HG02870 (cell line): ENCODE data around the gene ADCY2.

ENCODE experiments used
- ATAC-seq: cut with Tn5 transposase; IDR thresholded peaks from one replicate; pipeline ENCODE4 v1.9.1; 2021; ENCODE audit warnings: mild to moderate bottlenecking, moderate library complexity; ENCODE audit not compliant: unreplicated experiment

The ADCY2 gene

GRCh38 chr5:7770436-7770835 lies 374.5 kb downstream of the ADCY2 start:
- no peak for ATAC-seq

- no peak for ATAC-seq
Measured at GRCh38 chr5:7772141-7772540, 376.2 kb downstream of the ADCY2 start.

- no peak for ATAC-seq
Measured at GRCh38 chr5:7773178-7773577, 377.2 kb downstream of the ADCY2 start.

GRCh38 chr5:7776442-7776841 lies 380.5 kb downstream of the ADCY2 start:
- ATAC-seq: no peak

- ATAC-seq: peak; percentile 82
Measured at GRCh38 chr5:7779019-7780005, 383.4 kb downstream of the ADCY2 start.

GRCh38 chr5:7781899-7782298 lies 386.0 kb downstream of the ADCY2 start:
- ATAC-seq: no peak

GRCh38 chr5:7784683-7785380 lies 388.9 kb downstream of the ADCY2 start:
- ATAC-seq: no peak

GRCh38 chr5:7787770-7788169 lies 391.8 kb downstream of the ADCY2 start:
- no peak for ATAC-seq

GRCh38 chr5:7789567-7789966 lies 393.6 kb downstream of the ADCY2 start:
- no peak for ATAC-seq

- peak; percentile 10 for ATAC-seq
Measured at GRCh38 chr5:7793895-7794294, 398.0 kb downstream of the ADCY2 start.

GRCh38 chr5:7794311-7794710 lies 398.4 kb downstream of the ADCY2 start:
- peak; percentile 86 for ATAC-seq

- ATAC-seq: peak; percentile 39
Measured at GRCh38 chr5:7794823-7795222, 398.9 kb downstream of the ADCY2 start.

GRCh38 chr5:7795306-7795705 lies 399.4 kb downstream of the ADCY2 start:
- ATAC-seq: no peak

- no peak for ATAC-seq
Measured at GRCh38 chr5:7801891-7802614, 406.1 kb downstream of the ADCY2 start.

GRCh38 chr5:7802855-7803254 lies 406.9 kb downstream of the ADCY2 start:
- no peak for ATAC-seq

- ATAC-seq: no peak
Measured at GRCh38 chr5:7803937-7804336, 408.0 kb downstream of the ADCY2 start.

- ATAC-seq: no peak
Measured at GRCh38 chr5:7805379-7805778, 409.4 kb downstream of the ADCY2 start.

GRCh38 chr5:7808998-7809397 lies 413.1 kb downstream of the ADCY2 start:
- ATAC-seq: no peak

GRCh38 chr5:7811715-7812114 lies 415.8 kb downstream of the ADCY2 start:
- ATAC-seq: no peak

- ATAC-seq: no peak
Measured at GRCh38 chr5:7813007-7813406, 417.1 kb downstream of the ADCY2 start.

- ATAC-seq: no peak
Measured at GRCh38 chr5:7813576-7813975, 417.6 kb downstream of the ADCY2 start.
